ENCODE measurements around the gene RASSF10. TPM values are rescaled to one million over a fixed set of nuclear protein-coding genes. Genes with fewer than 3 reads are reported as not detected.

RASSF10 gene
- total and polyA plus RNA-seq, 2 experiments from 2014 or later: not detected

DNA sequence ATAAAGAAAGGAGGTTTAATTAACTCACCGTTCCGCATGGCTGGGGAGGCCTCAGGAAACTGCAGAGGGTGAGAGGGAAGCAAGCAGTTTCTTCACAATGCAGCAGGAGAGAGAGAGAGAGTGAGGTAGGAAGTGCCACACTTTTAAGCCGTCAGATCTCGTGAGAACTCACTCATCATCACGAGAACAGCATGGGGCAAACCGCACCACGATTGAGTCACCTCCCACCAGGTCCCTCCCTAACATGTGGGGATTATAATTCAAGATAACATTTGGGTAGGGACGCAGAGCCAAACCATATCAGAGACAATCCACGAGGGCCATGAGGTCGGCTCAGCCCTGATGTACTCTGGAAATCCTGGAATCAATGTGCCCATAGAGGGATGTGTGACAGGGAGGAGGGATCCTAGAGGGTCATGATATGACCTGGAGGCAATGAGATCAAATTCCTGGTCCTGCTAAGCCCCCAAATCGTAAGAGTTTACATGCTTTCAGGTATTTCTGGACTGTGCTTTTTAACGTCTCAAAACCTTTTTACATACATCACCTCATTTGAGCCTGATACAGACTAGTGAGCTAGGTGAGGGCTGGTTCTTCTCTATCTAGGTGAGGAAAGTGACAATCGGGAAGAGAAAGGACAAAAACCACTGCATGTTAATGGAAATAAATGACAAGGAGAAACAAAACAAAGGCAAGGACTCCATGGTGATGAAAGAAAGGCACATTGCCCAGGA lies 19.5 kb upstream of the RASSF10 start:
- Histone ChIP-seq H3K36me3 (ENCODE audit: low read depth) (no peaks in the 10 kb centered on the region), H2AFZ (no peak overlapping the region), H3K9ac (no peak overlapping the region), H3K79me2 (ENCODE audit: insufficient read depth) (no peaks in the 10 kb centered on the region), H4K20me1 (ENCODE audit: insufficient read depth) (no peaks in the 10 kb centered on the region), H3K4me3 (no peak overlapping the region), H3K4me1 (ENCODE audit: insufficient read depth) (no peaks in the 10 kb centered on the region), H3K9me2 (ENCODE audit: insufficient read depth) (no peaks in the 10 kb centered on the region), H3K27ac (no peak overlapping the region), H3F3A (ENCODE audit: insufficient read depth) (no peaks in the 10 kb centered on the region), H3K27me3 (replicated peaks; ENCODE audit: insufficient read depth) (peaks cover 9% of the 10 kb centered on the region), H3K4me2 (ENCODE audit: unreplicated experiment) (no peak overlapping the region), H3K9me3 (ENCODE audit: low read depth) (no peaks in the 10 kb centered on the region)
- no peak for DNase-seq
- no peak for TF ChIP-seq EZH2phosphoT487 (IDR thresholded peaks at IDR 0.05; ENCODE audit: insufficient read depth, low read depth)
- TF ChIP-seq EZH2 (IDR thresholded peaks at IDR 0.05; ENCODE audit: insufficient read depth, poor library complexity, severe bottlenecking): no peak
- in situ Hi-C loops (cut with MboI): no loop called here
- WGBS, 2 experiments (ENCODE audit: low coverage in 1 of 2, low lambda C conversion rate in 2 of 2, missing lambda C conversion rate in 2 of 2): 72% methylated on average over 13 of the region's 13 CpGs

DNA sequence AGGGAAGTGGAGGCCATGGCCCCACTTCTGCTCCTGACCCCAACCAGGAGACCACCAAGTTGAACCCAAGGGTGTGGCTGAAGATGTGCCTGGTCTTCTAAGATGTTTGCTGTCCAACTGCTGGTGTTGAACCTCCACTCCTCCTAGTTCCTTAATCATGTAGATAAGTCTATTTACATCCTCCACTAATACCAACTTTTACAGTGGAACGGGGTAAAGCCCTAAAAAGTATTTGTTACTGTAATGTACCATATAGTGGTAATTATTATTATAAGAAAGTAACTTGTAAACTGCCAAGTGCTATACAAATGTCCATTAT lies 19.0 kb upstream of the RASSF10 start:
- Histone ChIP-seq H3K36me3 (ENCODE audit: low read depth) (no peaks in the 10 kb centered on the region), H3K9me3 (ENCODE audit: low read depth) (no peaks in the 10 kb centered on the region), H3K4me2 (ENCODE audit: unreplicated experiment) (no peak overlapping the region), H3F3A (ENCODE audit: insufficient read depth) (no peaks in the 10 kb centered on the region), H3K79me2 (ENCODE audit: insufficient read depth) (no peaks in the 10 kb centered on the region), H3K27me3 (replicated peaks; ENCODE audit: insufficient read depth) (peaks cover 6% of the 10 kb centered on the region), H3K9me2 (ENCODE audit: insufficient read depth) (no peaks in the 10 kb centered on the region), H3K4me3 (no peak overlapping the region), H4K20me1 (ENCODE audit: insufficient read depth) (no peaks in the 10 kb centered on the region), H2AFZ (no peak overlapping the region), H3K27ac (no peak overlapping the region), H3K4me1 (ENCODE audit: insufficient read depth) (no peaks in the 10 kb centered on the region), H3K9ac (no peak overlapping the region)
- 79 to 84% methylated on average over 1 of the region's 1 CpG for WGBS, 2 experiments (ENCODE audit: low coverage in 1 of 2, low lambda C conversion rate in 2 of 2, missing lambda C conversion rate in 2 of 2)
- in situ Hi-C loops (cut with MboI): no loop called here
- TF ChIP-seq EZH2phosphoT487 (IDR thresholded peaks at IDR 0.05; ENCODE audit: insufficient read depth, low read depth) (no peak), EZH2 (IDR thresholded peaks at IDR 0.05; ENCODE audit: insufficient read depth, poor library complexity, severe bottlenecking) (no peak)
- no peak for DNase-seq

GRCh38 chr11:12991426-12991825 lies 17.7 kb upstream of the RASSF10 start:
- no peaks in the 10 kb centered on the region for H3K79me2 ChIP-seq (ENCODE audit: insufficient read depth)
- H3K4me2 ChIP-seq (ENCODE audit: unreplicated experiment): no peak overlapping the region
- no peaks in the 10 kb centered on the region for H3K4me1 ChIP-seq (ENCODE audit: insufficient read depth)
- H3K27me3 ChIP-seq (replicated peaks; ENCODE audit: insufficient read depth): no peaks in the 10 kb centered on the region; the same call in none of the 2 replicates
- no peak overlapping the region for H3K4me3 ChIP-seq
- H4K20me1 ChIP-seq (ENCODE audit: insufficient read depth): no peaks in the 10 kb centered on the region
- no peak for DNase-seq
- in situ Hi-C loops (cut with MboI): no loop called here
- H2AFZ ChIP-seq: no peak overlapping the region
- no peak overlapping the region for H3K9ac ChIP-seq
- no peaks in the 10 kb centered on the region for H3K36me3 ChIP-seq (ENCODE audit: low read depth)
- H3K9me2 ChIP-seq (ENCODE audit: insufficient read depth): no peaks in the 10 kb centered on the region
- H3K9me3 ChIP-seq (ENCODE audit: low read depth): no peaks in the 10 kb centered on the region
- 36 to 45% methylated on average over 1 of the region's 1 CpG for WGBS, 2 experiments (ENCODE audit: low coverage in 1 of 2, low lambda C conversion rate in 2 of 2, missing lambda C conversion rate in 2 of 2)
- H3F3A ChIP-seq (ENCODE audit: insufficient read depth): no peaks in the 10 kb centered on the region
- TF ChIP-seq EZH2phosphoT487 (IDR thresholded peaks at IDR 0.05; ENCODE audit: insufficient read depth, low read depth) (no peak), EZH2 (IDR thresholded peaks at IDR 0.05; ENCODE audit: insufficient read depth, poor library complexity, severe bottlenecking) (no peak)
- no peak overlapping the region for H3K27ac ChIP-seq

GRCh38 chr11:12993626-12994025 lies 15.5 kb upstream of the RASSF10 start:
- Histone ChIP-seq H3F3A (ENCODE audit: insufficient read depth) (no peaks in the 10 kb centered on the region), H2AFZ (no peak overlapping the region), H3K27me3 (replicated peaks; ENCODE audit: insufficient read depth) (peaks cover 4% of the 10 kb centered on the region), H3K4me1 (ENCODE audit: insufficient read depth) (no peaks in the 10 kb centered on the region), H3K4me3 (no peak overlapping the region), H3K9me2 (ENCODE audit: insufficient read depth) (no peaks in the 10 kb centered on the region), H4K20me1 (ENCODE audit: insufficient read depth) (no peaks in the 10 kb centered on the region), H3K79me2 (ENCODE audit: insufficient read depth) (no peaks in the 10 kb centered on the region), H3K9me3 (ENCODE audit: low read depth) (no peaks in the 10 kb centered on the region), H3K9ac (no peak overlapping the region), H3K36me3 (ENCODE audit: low read depth) (no peaks in the 10 kb centered on the region), H3K27ac (no peak overlapping the region), H3K4me2 (ENCODE audit: unreplicated experiment) (no peak overlapping the region)
- DNase-seq: no peak
- no peak for TF ChIP-seq EZH2phosphoT487 (IDR thresholded peaks at IDR 0.05; ENCODE audit: insufficient read depth, low read depth)
- no peak for TF ChIP-seq EZH2 (IDR thresholded peaks at IDR 0.05; ENCODE audit: insufficient read depth, poor library complexity, severe bottlenecking)
- WGBS, 2 experiments (ENCODE audit: low coverage in 1 of 2, low lambda C conversion rate in 2 of 2, missing lambda C conversion rate in 2 of 2): 52 to 55% methylated on average over 1 of the region's 1 CpG
- in situ Hi-C loops (cut with MboI): no loop called here

All from GM23248 (cell line).